HG03558 (cell line): Measurements from ENCODE around the gene ARAF.
A peak's percentile ranks its signal among the peaks of the same experiment; 100 is the strongest.
"Not testable (repeated sequence)": the region's sequence is repeated elsewhere in the genome, so short reads cannot be mapped to it uniquely, and the experiment has no call there.

Experiments
- ATAC-seq: cut with Tn5 transposase; IDR thresholded peaks from one replicate; pipeline ENCODE4 v1.9.1; 2021; ENCODE audit warnings: moderate number of reproducible peaks; ENCODE audit not compliant: unreplicated experiment; ENCODE audit errors: extremely low read depth

The ARAF gene

GRCh38 chrX:47560934-47561658, at the start of gene ARAF:
Gene ARAF (plus strand): TSS chrX:47561205. CDS start chrX:47562968, 1,763 bp downstream.
- peak; percentile 55 for ATAC-seq

- ATAC-seq = not testable (repeated sequence)
Measured at GRCh38 chrX:47512383-47512782, 48.6 kb upstream of the ARAF start.

GRCh38 chrX:47513034-47513965, 47.7 kb upstream of the ARAF start:
- not testable (repeated sequence) for ATAC-seq

- no peak for ATAC-seq
Measured at GRCh38 chrX:47514533-47515235, 46.3 kb upstream of the ARAF start.

- no peak for ATAC-seq
Measured at GRCh38 chrX:47515941-47516665, 44.9 kb upstream of the ARAF start.

- no peak for ATAC-seq
Measured at GRCh38 chrX:47518144-47518543, 42.9 kb upstream of the ARAF start.

- no peak for ATAC-seq
Measured at GRCh38 chrX:47523297-47523696, 37.7 kb upstream of the ARAF start.

- ATAC-seq = no peak
Measured at GRCh38 chrX:47523713-47524166, 37.3 kb upstream of the ARAF start.

GRCh38 chrX:47529548-47529947, 31.5 kb upstream of the ARAF start:
- no peak for ATAC-seq

- ATAC-seq = no peak
Measured at GRCh38 chrX:47530049-47530448, 31.0 kb upstream of the ARAF start.

- no peak for ATAC-seq
Measured at GRCh38 chrX:47539860-47540259, 21.1 kb upstream of the ARAF start.

- ATAC-seq = no peak
Measured at GRCh38 chrX:47540754-47541538, 20.1 kb upstream of the ARAF start.

- ATAC-seq = no peak
Measured at GRCh38 chrX:47543496-47543895, 17.5 kb upstream of the ARAF start.

GRCh38 chrX:47556045-47556623, 4.9 kb upstream of the ARAF start:
- ATAC-seq = peak; percentile 61

GRCh38 chrX:47558436-47558835, 2.6 kb upstream of the ARAF start:
- no peak for ATAC-seq

GRCh38 chrX:47560179-47560933, 649 bp upstream of the ARAF start:
- no peak for ATAC-seq

- no peak for ATAC-seq
Measured at GRCh38 chrX:47561659-47562151, 700 bp downstream of the ARAF start.
